HG02840 (cell line): ENCODE results near the gene UQCR10.

Experiments
- ATAC-seq: cut with Tn5 transposase; IDR thresholded peaks from one replicate; pipeline ENCODE4 v1.9.1; 2021; ENCODE audit warnings: mild to moderate bottlenecking, moderate library complexity, moderate number of reproducible peaks; ENCODE audit not compliant: unreplicated experiment, low FRiP score

Gene UQCR10

DNA sequence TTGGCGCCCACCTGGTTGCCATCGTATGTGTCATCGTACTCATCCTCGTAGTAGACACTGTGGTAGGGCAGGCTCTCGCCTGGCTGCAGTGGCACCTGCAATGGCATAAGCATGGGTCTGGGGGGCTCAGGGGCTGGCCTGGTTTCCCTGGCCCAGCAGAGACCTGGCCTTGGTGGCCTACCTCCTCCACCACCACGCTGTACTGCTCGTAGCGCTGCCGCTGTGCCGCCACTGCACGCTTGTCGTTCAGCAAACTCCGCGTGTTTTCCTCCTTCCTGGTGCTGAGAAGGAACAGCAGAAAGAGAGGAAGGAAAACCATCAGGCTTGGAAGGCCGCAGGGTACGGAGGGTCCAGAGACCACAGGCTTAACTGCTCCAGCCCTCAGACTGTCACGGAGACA lies 26.2 kb downstream of the UQCR10 start:
- no peak for ATAC-seq

DNA sequence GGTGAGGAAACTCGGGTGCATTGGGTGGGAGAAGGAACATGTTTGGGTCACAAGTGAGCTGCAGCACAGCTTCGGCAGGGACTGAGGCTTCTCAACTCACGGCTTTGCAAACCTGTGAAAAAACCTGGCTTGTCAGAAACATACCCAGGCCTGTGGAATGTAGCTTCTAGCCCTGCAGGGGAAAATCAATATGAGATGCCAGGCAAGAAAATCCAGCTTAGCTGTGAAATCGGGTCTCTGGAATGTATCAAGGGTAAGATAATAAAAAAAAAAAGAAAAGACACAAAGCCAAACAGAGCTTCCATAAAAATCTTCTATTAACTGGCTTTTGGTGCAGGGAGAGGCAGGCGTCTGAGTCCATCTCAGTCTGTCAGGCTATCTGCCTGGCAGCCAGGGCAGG lies 28.5 kb downstream of the UQCR10 start:
- no peak for ATAC-seq

DNA sequence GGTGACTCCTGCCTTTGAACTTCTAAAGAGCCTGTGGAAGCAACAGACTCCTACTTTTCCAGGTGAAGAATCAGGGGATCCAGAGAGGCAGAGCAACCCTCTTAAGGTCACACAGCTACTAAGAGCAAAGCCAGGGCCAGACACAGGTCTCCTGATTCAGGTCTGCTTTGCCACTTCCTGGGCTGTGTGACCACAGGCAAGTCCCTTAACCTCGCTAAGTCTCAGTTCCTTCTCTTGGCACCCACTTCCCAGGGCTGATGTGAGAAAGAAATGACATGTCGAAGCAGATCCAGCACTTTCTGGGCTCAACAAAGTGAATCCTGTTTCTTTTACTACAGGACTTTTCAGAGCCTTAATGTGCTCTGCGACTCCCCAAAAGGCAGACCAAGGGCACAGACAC lies 30.2 kb downstream of the UQCR10 start:
- no peak for ATAC-seq

DNA sequence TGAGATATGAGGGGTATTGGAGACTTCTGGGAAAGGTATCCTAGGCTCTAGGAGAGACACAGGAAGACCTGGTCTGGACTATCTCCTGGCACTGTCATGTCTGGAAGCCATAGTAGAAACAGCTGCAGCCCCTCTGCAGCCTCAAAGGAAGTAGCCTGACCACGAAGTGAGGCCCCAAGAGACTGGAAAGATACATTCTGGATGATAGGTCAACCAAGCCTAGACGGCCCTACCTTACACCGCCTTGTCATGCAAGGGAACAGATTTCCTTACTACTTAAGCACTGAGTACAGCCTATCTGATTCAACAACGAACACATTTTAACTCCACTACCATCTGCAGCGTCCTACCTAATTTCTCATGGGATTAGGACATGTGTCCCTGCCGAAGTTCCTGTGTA lies 31.1 kb downstream of the UQCR10 start:
- no peak for ATAC-seq

DNA sequence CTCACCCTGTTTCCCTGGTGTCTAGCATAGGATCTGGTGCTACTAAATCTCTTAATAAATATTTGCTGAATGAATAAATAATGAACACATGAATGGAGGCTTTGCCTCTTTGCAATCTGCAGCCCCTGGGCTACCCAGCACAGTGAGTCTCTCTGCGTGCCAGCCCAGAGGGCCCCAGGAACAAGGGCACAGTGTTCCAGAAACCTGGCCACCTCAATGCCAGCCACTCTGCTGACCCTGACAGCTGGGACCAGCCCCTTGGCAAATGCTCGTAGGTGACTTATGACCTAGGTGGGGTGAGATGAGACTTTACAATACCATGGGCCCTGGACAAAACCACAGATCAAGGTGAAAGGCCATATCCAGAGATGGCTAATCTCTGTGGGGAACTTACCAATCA lies 31.6 kb downstream of the UQCR10 start:
- no peak for ATAC-seq

DNA sequence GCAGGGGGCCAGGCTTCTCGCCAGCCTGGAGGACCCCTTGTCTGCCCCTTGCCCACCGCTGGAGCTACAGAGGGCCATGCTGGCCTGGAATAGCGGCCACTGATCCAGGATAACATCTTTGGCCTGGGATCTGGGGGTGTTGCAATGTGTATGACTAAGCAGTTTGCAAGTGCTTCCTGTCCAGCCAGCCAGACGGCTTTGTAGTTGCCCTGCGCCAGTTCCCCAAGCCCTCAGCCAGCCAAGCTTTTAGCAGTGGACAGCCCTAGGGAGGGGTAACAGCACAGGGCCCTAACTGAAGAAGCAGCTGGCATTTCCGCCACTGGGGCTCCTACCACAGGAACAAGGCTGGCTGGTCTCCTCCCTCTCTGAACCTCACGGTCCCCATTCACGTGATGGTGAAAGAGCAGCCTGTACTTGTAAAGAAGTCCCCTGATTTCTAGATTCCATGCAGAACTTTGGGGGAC lies 32.1 kb downstream of the UQCR10 start:
- no peak for ATAC-seq

DNA sequence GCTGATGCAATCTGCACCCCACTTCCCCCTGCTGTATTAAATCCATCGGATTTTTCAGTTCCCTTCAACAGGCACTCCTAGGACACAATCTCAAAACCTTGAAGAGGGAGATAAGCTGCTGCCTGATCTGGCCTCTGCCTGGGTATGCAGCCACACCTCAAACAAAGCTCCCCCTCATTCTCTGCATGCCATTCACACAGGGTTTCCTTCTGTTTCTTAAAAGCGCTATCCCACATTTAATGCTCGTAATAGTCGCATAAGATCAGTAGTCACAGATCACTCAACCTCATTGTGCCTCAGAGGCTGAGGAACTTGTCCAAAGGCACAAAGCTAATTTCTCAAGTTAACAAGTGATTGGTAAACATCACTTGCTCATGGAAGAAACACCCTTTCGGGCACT lies 34.0 kb downstream of the UQCR10 start:
- ATAC-seq: no peak

DNA sequence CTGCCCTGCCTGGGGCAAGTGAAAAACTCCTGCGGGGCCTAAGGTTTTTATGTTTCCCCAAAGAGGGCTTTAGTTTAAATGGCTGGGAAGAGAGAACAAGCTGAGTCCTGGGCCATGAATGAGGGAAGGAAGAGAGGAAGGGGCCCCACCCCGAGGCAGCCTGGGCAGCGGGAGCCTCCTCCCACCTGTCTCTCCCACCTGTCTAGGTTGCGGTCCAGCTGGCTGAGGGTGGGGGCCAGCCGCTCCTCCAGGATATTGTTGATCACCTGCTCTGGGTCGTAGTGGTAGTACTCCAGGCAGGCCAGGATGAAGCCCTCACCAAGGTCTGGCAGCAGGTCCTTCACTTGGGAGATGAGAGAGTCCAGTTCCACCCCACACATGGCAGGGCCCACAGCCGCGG lies 34.6 kb downstream of the UQCR10 start:
- no peak for ATAC-seq

DNA sequence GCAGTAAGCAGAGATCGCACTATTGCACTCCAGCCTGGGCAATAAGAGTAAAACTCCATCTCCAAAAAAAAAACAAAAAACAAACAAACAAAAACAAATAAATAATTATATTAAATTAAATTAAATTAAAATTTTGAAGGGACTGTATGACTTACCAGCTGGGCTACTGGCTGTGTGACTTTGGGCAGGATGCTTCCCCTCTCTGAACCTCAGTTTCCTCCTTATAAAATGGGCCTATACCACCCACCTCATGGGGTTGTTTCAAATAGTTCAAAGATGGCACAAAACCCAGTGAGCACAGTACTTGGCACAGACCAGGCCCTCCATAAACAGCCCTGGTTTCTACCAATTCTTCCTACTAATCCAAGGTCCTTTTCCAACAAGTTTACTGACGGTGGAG lies 36.0 kb downstream of the UQCR10 start:
- ATAC-seq: no peak

DNA sequence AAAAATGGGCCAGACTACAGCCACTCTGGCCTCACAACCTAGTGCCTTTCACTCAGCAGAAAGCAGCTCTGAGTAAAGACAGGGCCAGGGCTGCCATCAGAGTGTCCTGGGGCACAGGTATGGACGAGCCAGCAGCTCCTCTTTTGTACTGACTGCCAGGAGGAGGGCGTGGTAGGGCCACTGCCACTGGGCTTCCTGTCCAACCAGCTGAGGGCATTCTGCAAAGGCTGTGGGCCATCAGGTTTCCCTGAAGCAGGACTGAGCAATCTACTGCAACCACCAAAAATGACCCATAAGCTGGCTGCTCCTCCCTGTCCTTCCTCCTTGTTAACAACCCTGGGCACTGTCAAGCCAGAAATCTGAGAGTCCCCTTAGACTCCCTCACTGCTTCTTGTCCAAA lies 37.8 kb downstream of the UQCR10 start:
- ATAC-seq: no peak

DNA sequence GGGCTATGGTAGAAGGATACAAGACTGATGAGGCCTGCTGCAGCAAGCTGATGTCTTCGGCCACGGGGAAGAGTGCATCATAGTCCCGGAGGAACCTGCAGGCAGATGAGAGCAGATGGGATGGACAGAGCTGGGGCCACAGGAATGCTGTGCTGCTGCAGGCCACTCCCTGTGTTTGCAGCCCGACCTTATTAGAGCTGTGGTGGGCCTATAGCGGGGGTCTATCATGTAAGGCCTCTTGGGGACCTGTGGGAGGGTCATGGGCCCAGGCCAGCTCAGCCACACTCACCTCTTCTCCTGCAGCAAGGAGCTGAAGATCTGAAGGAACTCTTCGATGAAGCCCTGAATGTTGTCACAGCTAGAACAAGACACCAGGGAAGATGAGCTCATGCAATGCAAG lies 39.0 kb downstream of the UQCR10 start:
- ATAC-seq: no peak

DNA sequence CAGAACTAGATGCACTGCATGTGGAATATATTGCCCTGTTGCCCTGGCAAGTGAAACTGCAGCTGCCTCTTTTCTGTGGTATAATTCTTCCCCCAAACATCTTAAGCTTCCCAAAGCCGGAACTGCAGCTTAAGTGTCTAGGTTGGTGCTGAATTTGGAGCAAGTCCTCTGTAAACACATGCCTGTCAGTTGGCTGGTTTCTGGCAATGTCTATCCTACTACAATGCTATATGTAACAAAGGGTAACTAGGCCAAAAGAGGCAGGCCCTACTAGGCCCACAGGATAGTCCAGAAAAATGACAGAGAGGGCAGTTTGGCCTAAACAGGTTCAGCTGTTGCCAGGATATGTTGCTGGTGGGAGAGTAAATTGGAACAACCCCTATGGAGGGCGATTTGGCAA lies 43.0 kb downstream of the UQCR10 start:
- no peak for ATAC-seq

DNA sequence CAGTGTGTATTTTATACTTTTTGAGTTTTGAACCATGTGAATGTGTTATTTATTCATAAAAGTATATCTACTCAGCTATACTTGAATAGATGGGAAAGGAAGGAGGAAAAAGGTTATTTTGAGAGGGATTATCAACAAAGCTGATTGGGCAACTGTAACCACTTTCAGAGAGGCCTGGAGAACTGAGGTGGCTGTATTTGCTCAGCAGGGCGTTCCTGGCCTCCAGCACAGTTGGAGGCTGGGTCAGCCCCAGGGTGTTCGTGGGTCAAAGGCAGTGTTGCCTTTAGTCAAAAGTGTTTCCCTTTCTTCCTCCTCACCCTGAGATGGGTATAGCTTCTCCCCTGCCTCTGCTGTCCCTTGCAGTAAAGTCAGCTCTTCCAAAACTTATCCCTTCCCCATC lies 44.2 kb downstream of the UQCR10 start:
- ATAC-seq: no peak

DNA sequence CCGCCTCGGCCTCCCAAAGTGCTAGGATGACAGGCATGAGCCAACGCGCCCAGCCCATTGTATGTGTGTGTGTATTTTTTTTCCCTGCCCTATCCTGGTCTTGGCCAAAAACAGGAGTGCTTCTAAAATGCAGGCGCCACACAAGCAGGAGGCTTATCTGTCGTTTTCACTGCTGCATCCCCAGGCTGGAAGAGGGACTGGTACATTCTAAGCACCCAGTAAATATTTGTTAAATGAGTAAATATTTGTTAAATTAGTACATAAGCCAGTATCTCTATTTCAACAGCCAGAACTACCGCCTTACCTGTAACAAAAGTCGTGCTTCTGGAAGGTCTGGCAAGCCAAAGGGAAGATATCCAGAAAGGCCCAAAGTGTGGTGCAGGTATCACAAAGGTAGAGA lies 46.0 kb downstream of the UQCR10 start:
- no peak for ATAC-seq

DNA sequence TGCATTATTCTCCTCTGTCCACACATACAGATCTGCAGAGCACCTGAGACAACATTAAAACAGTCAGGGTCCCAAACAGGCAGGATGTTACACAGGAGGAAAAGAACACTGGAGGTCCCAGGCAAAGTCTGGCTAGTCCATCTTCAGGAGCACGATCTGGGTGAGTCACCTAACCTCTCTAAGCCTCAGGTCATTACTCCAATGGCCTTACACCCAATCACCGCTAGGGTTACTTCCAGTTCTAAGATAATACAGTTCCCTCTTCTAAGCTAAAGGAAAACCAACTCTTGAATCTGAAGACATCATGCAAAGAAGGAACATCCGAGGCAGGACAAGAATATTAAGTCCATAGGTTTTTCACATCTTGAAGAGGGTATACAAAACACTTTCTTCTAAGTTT lies 46.4 kb downstream of the UQCR10 start:
- ATAC-seq: no peak

DNA sequence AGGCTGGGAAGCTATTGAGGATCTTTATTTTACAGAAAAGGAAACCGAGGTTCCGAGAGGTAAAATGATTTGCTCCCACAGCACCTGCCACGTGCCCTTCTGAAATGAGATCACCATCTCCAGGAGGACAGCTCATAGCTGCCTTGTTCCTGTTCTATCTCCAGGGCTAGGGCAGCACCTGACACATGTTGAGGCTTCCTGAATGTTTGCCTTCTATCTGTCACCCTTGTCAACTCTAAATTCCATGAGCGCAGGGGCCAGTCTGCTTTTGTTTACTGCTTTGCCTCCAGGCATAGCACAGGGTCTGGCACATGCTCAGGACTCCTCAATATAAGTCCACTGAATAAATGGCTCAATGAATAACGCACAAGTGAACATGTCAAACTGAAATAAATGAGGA lies 46.8 kb downstream of the UQCR10 start:
- no peak for ATAC-seq

DNA sequence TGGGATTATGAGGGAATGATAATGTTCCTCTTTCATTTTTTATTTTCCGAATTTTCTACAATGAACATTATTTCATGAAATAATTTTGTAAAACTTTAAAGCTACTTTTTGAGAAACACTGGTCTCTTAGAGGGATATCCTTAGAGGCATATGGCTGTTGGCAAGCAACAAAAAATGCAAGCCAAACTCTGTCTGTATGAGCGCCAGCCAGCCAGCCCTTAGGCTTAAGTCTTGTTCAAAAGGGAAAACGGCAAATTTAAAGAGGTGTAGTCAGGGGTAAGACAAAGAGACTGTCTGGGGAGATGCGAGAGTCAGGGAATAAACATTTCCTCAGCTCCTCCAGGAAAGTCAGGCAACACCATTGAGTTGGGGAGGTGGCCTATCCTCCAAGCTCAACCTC lies 48.4 kb downstream of the UQCR10 start:
- ATAC-seq: no peak

DNA sequence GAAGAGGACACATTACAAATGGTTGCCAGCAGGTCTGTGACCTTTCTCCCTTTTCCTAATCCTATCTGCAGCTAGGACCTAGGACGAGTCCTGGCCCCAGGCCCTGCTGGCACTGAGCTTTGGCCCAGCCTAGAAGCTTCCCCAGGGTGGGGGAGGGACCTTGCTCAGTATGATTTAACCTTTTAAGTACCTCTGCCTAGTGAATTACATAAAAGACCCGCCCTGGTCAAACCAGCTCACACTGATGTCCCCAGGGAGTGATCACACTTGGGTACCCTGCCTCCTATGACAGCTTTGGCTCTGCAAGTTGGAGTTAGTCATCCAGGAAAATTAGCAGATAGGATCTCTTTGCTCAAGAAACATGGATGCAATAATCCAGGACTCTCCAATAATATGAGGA lies 49.0 kb downstream of the UQCR10 start:
- no peak for ATAC-seq

DNA sequence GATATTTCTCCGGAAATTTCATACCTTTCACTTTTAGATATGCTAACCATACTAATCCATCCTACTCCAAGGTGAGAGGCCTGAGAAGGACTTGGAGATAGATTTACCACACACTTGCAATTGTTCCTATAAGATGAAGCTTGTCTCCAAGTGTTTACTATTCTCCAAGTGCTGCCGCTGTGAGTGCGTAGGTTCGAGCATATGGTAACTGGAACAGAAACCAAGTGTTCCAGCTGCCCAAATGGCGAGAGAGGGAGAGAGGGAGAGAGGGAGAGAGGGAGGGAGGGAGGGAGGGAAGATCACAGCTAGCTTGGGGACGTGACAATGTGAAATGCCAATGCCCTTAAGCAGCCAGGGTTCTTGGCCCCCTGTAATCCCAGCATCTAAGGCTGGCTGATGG lies 49.4 kb downstream of the UQCR10 start:
- ATAC-seq: no peak

DNA sequence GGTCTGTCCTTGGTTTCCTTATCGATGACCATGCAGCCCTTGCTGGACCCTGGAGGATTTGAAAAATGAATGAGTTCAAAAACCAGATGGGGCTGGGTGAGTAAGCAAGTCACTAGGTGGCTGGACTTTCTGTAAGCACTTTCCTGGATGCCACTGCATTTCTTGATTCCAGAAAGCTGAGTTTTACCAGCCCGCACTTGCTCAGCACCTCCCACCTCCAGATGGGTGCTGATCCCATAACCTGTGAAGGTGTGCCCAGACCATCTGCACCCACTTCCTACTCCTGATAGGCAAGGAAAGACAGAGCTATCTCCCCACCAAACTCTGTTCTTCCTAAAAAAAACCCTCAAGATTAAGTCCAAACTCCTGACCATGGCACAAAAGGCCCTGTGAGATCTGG lies 49.8 kb downstream of the UQCR10 start:
- no peak for ATAC-seq

DNA sequence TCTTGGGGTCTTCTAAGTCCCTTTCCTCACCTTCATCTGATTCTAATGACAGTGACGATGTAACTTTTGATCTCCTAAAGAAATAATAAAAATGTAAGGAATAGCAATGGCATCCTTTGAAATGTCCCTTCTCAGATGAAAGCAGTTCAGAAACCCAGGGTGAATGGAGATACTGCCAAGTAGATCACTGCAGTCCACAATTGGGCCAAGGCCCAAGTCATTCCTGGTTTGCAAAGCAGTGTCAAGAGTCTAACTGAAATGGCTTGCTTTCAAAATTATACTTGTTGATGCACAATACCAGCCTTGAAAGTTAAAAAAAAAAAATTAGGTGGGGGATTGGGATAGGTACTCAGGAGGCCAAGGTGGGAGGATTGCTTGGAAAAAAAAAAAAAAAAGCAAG lies 50.6 kb downstream of the UQCR10 start:
- no peak for ATAC-seq

DNA sequence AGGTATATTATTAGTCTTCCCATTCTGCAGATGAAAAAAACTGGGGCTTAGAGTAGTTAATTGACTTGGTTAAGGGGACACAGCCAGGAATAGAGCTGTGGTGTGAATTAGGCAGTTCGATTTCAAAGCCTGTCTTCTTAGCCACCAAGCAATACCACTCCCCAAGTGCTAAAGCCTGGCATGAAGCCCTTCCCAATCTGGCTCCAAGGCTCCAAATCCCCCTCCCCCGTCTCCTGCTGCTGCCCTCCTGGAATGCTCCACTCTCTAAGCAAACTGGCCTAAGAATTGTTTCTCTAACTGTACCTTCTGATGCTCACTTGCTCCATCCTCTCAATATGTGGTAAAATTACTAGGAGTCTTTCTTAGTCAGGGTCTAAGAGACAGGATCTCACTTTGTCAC lies 52.3 kb downstream of the UQCR10 start:
- ATAC-seq: no peak
